GM13977 (cell line): ENCODE measurements around the gene TNFRSF8.

Source experiments
- DNase-seq: peaks from one replicate; pipeline ENCODE4 v3.0.0; 2012; ENCODE audit warnings: low spot score
- in situ Hi-C: fragments of 300-500 bp; cut with MboI; formaldehyde crosslinking; loops from one replicate; pipeline ENCODE4 v1.12.0; 2022; ENCODE audit warnings: low sequenced_read_pairs, low pct_unique_long_range_greater_than_20kb, mixed read lengths, inconsistent platforms; ENCODE audit not compliant: unreplicated experiment
- TF ChIP-seq, protein P1 (sequence below): IDR thresholded peaks from 2 replicates; pipeline ENCODE4 v1.5.1; 2012; ENCODE audit warnings: mild to moderate bottlenecking, control low read depth; ENCODE audit not compliant: insufficient read depth; ENCODE audit errors: extremely low read depth, missing control alignments

Gene TNFRSF8

DNA sequence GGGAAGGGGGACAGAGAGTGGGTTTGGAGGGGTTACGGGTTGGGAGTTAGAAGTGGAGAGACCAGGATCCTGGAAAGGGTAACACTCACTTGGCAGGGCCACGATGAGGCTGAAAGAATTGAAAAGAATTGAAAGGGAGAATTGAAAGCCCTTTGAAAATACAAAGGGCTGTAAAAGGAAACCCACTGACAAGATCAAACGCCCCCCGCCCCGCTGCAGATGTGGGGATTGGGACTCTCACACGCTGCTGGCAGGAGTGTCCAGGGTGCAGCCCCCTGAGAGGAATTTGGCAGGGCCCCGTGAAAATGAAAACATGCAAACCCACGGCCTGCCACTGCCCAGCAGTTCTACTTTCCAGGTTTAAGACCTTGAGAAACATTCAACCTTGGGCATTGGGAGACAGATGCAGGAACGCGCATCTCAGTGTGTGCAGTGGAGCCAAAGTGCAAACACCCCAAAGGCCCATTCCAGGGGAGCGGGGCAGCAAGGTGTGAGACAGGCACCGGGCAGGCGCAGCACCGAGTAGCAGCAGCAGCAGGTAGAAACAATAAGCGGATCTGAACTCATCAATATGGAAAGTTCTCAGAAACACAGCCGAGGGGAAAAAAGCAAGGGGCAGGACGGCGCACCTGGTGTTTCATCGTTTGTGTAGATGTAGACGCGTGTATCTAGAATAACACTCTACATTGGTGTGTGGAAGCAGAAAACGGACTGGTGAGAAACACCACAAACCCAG lies 95.4 kb downstream of the TNFRSF8 start:
- no peak for DNase-seq
- TF ChIP-seq, protein P1, sequence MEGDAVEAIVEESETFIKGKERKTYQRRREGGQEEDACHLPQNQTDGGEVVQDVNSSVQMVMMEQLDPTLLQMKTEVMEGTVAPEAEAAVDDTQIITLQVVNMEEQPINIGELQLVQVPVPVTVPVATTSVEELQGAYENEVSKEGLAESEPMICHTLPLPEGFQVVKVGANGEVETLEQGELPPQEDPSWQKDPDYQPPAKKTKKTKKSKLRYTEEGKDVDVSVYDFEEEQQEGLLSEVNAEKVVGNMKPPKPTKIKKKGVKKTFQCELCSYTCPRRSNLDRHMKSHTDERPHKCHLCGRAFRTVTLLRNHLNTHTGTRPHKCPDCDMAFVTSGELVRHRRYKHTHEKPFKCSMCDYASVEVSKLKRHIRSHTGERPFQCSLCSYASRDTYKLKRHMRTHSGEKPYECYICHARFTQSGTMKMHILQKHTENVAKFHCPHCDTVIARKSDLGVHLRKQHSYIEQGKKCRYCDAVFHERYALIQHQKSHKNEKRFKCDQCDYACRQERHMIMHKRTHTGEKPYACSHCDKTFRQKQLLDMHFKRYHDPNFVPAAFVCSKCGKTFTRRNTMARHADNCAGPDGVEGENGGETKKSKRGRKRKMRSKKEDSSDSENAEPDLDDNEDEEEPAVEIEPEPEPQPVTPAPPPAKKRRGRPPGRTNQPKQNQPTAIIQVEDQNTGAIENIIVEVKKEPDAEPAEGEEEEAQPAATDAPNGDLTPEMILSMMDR: no peak
- in situ Hi-C loops: no loop called here

DNA sequence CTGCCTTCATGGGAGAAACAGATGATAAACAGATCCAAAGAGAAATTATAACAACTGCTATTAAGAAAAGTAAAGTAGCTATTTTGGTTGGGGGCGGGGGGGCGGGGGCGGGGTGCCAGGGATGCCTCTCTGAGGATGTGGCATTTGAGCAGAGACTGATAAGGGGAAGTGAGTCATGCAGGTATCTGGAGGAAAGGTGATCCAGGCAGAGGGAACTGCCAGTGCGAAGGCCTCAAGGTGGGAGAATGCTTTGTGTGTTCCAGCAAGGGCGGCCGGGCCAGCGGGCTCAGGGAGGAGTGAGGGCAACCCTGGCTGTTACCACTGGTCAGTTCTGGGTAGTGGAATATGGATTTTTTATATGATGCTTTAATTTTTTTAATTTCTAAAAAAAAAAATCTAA lies 96.7 kb downstream of the TNFRSF8 start:
- TF ChIP-seq, protein P1: no peak
- DNase-seq: no peak
- in situ Hi-C loops: no loop called here

DNA sequence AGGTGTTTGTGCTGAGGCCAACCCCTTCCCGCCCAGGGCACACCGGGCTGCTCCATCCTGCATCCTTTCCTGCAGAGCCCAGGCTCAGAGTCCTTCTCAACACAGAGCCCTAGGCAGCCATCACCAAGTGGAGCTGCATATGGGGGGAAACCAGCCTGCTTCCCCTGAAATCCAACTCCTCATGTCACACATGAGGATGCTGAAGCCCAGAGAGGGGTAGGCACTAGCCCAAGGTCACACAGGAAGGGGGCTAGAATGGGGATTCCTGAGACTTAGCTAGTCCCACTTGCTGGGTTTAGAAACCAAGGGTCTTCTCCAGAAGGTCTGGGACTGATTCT lies 98.2 kb downstream of the TNFRSF8 start:
- TF ChIP-seq, protein P1: no peak
- no peak for DNase-seq
- in situ Hi-C loops: no loop called here

DNA sequence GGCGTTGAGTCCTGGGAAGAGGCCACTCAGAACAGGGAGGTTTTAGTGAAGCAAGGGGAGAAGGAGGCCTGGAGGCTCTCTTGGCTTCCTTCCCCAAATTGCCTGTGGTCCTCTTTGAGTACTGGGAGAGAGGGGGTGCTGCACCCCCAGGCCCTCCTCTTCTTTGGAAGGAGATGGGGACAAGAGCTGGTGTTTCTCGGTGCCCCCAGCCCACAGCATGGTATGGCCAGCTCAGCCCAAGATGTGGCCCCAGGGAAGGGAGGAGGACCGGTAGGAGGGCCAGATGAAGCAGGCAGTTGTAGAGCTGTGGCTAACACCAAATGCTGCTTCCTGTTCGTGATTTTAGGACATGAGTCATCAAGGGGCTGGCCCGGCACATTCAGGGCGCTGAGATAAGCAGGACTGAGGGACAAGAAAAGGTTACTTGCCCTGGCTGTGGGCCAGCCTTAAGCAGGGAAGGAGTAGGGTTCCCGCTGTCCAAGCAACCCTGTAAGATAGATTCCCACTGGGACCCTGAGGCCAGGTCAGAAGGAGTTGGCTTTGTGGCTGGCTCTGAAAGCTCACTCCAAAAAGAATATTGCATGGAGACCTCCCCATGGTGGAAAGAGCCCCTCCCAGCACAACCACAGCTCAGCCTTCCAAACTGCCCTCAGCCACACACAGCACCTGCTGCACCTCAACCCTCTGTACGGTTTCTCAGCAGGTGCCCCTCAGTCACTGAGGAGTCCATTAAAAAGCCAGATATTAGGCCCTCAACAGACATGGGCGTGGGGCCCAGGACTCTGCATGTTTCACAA lies 98.8 kb downstream of the TNFRSF8 start:
- TF ChIP-seq, protein P1: no peak
- peak; percentile 85 for DNase-seq

DNA sequence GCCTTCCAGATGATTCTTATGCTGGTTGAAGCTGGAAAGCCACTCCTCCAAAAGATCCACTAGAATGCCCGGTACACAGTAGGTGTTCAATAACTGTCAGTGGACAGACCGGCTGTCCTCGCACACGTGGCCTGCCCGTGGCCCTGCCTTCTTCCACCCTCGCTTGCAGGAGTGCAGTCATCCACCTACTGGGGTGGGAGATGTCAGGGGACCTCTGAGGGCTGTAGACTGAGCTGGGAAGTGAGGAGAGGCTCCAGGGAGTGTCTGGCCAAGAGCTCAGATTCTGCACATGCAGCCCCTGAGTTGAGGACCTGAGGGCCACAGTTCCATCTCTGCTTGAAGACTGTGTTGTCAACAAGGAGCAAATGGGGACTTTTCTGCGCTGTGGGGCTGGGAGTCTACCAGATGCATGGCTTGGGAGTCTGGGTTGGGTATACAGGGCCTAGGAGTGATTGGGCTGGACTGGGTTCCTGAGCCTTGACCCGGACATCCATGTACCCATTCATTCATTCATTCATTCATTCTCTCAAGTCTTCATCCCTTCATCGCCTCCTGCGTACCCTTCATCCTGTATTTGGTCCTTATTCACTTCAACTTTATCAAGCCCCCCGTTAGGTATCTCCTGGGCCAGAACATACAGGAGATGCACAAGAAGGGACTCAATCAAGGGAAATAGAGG lies 99.5 kb downstream of the TNFRSF8 start:
- TF ChIP-seq, protein P1: no peak
- in situ Hi-C loops: no loop called here
- no peak for DNase-seq

More for the DNA sequence above, 98.8 kb downstream of the TNFRSF8 start:
- in situ Hi-C loops: no loop called here

DNA sequence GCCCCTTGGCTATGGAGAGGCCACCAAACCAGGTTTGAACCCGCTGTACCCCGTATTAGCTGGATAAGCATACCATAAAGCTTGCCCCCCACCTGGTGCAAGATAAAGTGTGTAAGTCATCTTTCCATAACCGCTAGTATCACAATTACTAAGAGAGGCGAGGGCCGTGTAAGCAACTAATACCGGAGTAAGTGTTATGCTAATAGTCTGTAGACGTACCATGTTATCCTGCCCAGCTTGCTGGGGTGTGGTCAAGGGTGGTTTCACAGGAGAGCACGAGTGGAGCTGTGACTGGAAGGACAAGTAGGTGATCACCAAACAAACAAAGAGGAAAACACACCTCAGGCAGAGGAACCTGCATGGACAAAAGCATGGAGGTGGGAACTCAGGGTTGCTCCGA lies 100.1 kb downstream of the TNFRSF8 start:
- TF ChIP-seq, protein P1: no peak
- DNase-seq: peak; percentile 51
- in situ Hi-C loops: no loop called here
